Skeletal muscle satellite cell (primary cell): ENCODE measurements around the gene RNF167.
A peak's percentile ranks its signal among the peaks of the same experiment; 100 is the strongest.

ENCODE experiments used
- H3K27me3 ChIP-seq: 2 replicates; pipeline ENCODE4 v1.7.0; 2013; ENCODE audit warnings: low read length; ENCODE audit not compliant: control insufficient read depth, insufficient read depth
- H3K36me3 ChIP-seq: 2 replicates; pipeline ENCODE4 v1.7.0; 2013; ENCODE audit warnings: mild to moderate bottlenecking, control low read depth, low read length; ENCODE audit not compliant: insufficient read depth
- H3K4me1 ChIP-seq: 2 replicates; pipeline ENCODE4 v1.7.0; 2013; ENCODE audit warnings: low read length; ENCODE audit not compliant: control insufficient read depth, insufficient read depth
- H3K4me2 ChIP-seq: 2 replicates; pipeline ENCODE4 v1.7.0; 2013; ENCODE audit warnings: mild to moderate bottlenecking, low read length
- H3K4me3 ChIP-seq: 2 replicates; pipeline ENCODE4 v1.7.0; 2013; ENCODE audit warnings: low read length
- H3K9ac ChIP-seq: 2 replicates; pipeline ENCODE4 v1.7.0; 2013; ENCODE audit warnings: mild to moderate bottlenecking, low read depth, low read length, moderate library complexity
- H3K9me3 ChIP-seq: replicated peaks from 2 replicates; pipeline ENCODE4 v1.7.0; 2013; ENCODE audit warnings: mild to moderate bottlenecking, control low read depth, low read length

The RNF167 gene

GRCh38 chr17:4944163-4944553 is 4.1 kb downstream of the RNF167 start:
- H3K9me3 ChIP-seq = no peaks in the 10 kb centered on the region
- no peak overlapping the region for H3K4me3 ChIP-seq
- peaks cover 35% of the 10 kb centered on the region for H3K4me1 ChIP-seq
- peak overlapping the region; percentile 97 for H3K9ac ChIP-seq
- peaks cover 52% of the 10 kb centered on the region for H3K36me3 ChIP-seq
- H3K4me2 ChIP-seq = peak overlapping the region; percentile 92
- no peaks in the 10 kb centered on the region for H3K27me3 ChIP-seq

DNA sequence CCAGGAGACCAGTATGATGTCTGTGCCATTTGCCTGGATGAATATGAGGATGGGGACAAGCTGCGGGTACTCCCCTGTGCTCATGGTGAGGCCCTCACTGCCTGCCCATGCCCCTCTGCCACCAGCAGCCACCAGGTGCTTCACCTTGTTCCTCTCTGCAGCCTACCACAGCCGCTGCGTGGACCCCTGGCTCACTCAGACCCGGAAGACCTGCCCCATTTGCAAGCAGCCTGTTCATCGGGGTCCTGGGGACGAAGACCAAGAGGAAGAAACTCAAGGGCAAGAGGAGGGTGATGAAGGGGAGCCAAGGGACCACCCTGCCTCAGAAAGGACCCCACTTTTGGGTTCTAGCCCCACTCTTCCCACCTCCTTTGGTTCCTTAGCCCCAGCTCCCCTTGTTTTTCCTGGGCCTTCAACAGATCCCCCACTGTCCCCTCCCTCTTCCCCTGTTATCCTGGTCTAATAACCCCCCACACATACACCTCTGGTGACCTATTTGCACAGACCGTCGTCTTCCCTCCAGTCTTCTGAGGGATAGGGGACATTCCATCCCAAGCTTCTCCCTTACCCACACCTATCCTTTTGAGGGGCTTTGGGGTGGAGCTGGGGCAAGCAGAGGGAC is 4.6 kb downstream of the RNF167 start:
- peak overlapping the region; percentile 97 for H3K9ac ChIP-seq
- H3K36me3 ChIP-seq = peaks cover 52% of the 10 kb centered on the region
- H3K4me1 ChIP-seq = peaks cover 34% of the 10 kb centered on the region
- H3K9me3 ChIP-seq = no peaks in the 10 kb centered on the region
- H3K27me3 ChIP-seq = no peaks in the 10 kb centered on the region
- peak overlapping the region; percentile 55 for H3K4me3 ChIP-seq
- H3K4me2 ChIP-seq = peak overlapping the region; percentile 92

DNA sequence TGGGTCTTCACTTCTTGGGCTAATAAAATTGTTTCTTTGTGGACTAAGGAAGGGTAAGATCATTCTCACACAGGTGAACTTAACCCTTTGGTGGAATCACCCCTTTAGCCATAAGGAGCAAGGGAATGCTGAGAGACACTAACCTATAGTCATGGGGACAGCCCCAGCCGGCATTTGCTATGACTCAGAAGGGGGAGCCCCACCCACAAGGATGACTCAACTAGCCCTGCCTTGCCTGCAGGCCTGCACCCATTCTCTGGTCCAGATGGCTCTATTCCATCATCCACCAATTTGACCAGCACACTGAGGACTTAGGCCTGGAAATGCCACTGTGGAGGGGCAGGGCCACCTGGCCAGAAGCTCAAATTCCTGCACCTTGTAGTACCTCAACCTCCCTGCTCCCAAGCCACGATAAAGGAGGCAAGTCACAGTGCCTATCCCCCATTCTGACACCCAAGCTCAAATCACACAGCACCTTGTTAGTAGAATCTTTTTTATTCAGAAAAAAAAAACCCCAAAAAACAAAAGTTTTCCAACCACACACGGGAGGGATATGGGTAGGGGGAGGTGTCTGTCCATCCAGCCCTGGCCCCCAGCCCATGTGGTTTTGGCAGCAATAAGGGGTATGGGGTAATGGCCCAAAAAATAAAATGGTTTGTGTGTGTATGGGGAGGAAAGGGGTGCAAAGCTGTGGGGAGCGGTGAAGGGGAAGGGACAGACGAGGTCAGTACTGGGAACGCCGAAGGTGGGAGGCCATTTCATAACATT is 5.3 kb downstream of the RNF167 start:
- Histone ChIP-seq H3K27me3 (no peaks in the 10 kb centered on the region), H3K36me3 (peaks cover 52% of the 10 kb centered on the region), H3K4me2 (peak overlapping the region; percentile 92), H3K4me1 (peaks cover 38% of the 10 kb centered on the region), H3K9me3 (no peaks in the 10 kb centered on the region), H3K9ac (peak overlapping the region; percentile 97), H3K4me3 (peak overlapping the region; percentile 99)

GRCh38 chr17:4945944-4946280 is 5.8 kb downstream of the RNF167 start:
- Histone ChIP-seq H3K27me3 (no peaks in the 10 kb centered on the region), H3K9ac (peak overlapping the region; percentile 97), H3K36me3 (peaks cover 52% of the 10 kb centered on the region), H3K4me3 (peak overlapping the region; percentile 99), H3K9me3 (no peaks in the 10 kb centered on the region), H3K4me2 (peak overlapping the region; percentile 92), H3K4me1 (peaks cover 43% of the 10 kb centered on the region)

- Histone ChIP-seq H3K36me3 (peaks cover 52% of the 10 kb centered on the region), H3K9ac (peak overlapping the region; percentile 97), H3K4me2 (peak overlapping the region; percentile 92), H3K27me3 (no peaks in the 10 kb centered on the region), H3K4me1 (peaks cover 43% of the 10 kb centered on the region), H3K4me3 (peak overlapping the region; percentile 99), H3K9me3 (no peaks in the 10 kb centered on the region)
Measured at GRCh38 chr17:4946312-4946976, 6.4 kb downstream of the RNF167 start.

- Histone ChIP-seq H3K4me1 (peaks cover 45% of the 10 kb centered on the region), H3K36me3 (peaks cover 52% of the 10 kb centered on the region), H3K9ac (peak overlapping the region; percentile 97)
Measured at GRCh38 chr17:4947010-4947410, 6.9 kb downstream of the RNF167 start.

GRCh38 chr17:4947411-4948165 is 7.5 kb downstream of the RNF167 start:
- H3K9me3 ChIP-seq = no peaks in the 10 kb centered on the region
- H3K27me3 ChIP-seq = no peaks in the 10 kb centered on the region
- H3K36me3 ChIP-seq = peaks cover 48% of the 10 kb centered on the region
- H3K4me3 ChIP-seq = peak overlapping the region; percentile 99
- peak overlapping the region; percentile 97 for H3K9ac ChIP-seq
- H3K4me2 ChIP-seq = peak overlapping the region; percentile 92
- peaks cover 47% of the 10 kb centered on the region for H3K4me1 ChIP-seq

More at GRCh38 chr17:4947010-4947410, 6.9 kb downstream of the RNF167 start:
- Histone ChIP-seq H3K9me3 (no peaks in the 10 kb centered on the region), H3K27me3 (no peaks in the 10 kb centered on the region), H3K4me2 (peak overlapping the region; percentile 92), H3K4me3 (peak overlapping the region; percentile 99)

DNA sequence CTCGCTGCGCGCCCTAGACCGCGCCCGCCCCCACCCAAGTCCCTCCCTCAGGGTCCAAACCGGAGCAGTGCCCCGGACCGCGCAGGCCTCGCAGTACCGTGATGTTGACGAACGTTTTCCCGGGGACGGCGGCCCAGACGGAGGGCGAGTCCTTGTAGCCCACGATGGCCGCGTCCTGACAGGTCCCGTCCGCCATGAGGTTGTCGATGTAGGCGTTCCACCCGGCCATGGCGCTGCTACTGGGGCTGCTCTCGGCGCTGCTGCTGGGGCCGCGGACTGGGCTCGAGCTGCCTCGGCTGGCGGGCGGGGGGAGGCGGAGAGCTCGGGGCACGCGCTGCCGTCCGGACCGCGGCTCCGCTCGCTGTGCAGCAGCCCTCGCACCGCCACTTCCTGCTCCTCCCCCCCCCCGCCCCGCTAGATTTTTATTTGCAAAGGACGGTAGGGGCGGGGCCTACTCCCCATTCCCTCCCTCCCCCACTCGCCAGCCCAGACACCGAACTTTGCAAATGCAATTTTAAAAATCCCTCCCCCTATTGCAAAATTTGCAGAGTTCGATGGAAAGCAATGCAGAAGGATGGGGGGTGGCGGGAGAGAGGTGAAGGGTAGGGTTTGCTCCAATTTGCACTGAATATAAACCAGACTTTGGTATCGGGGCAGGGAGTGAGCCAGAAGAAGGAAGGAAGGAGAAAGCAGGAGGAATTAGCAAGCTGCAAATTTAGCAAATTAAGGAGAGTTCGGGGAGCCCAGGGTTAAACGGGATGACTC is 8.3 kb downstream of the RNF167 start, which contains the start of gene PFN1:
Gene PFN1, minus strand, starts transcription at position 365 of the 765 bp plus-strand sequence. Its CDS starts 136 bp downstream, at position 229.
- no peaks in the 10 kb centered on the region for H3K27me3 ChIP-seq
- peaks cover 49% of the 10 kb centered on the region for H3K4me1 ChIP-seq
- H3K9me3 ChIP-seq = no peaks in the 10 kb centered on the region
- H3K4me3 ChIP-seq = peak within 1 kb of the TSS; percentile 99
- H3K36me3 ChIP-seq = peaks cover 40% of the 10 kb centered on the region
- peak within 1 kb of the TSS; percentile 97 for H3K9ac ChIP-seq
- peak within 1 kb of the TSS; percentile 92 for H3K4me2 ChIP-seq

DNA sequence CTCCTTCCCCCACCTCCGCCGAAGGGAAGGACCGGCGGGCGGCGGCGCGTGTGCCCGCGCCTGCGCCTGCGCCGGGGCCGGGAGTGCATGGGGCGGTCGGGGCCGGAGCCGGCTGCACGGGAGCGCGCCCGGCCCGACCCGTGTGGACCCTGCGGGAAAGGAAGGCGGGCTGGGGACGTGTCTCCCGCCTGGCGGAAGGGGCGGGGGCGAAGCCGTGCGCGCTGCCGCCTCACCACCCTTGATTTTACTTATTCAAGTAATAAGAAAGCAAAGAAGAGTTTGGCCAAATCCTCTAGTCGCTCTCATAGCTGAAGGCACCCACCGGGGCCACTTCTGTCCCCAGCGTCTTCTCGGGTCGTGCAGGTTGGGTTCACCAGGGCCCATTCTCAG is 8.9 kb downstream of the RNF167 start:
- Histone ChIP-seq H3K4me3 (peak overlapping the region; percentile 99), H3K9ac (peak overlapping the region; percentile 72), H3K4me1 (peaks cover 53% of the 10 kb centered on the region), H3K36me3 (peaks cover 34% of the 10 kb centered on the region), H3K9me3 (no peaks in the 10 kb centered on the region), H3K27me3 (no peaks in the 10 kb centered on the region), H3K4me2 (peak overlapping the region; percentile 86)

- Histone ChIP-seq H3K27me3 (no peaks in the 10 kb centered on the region), H3K4me1 (peaks cover 53% of the 10 kb centered on the region), H3K9ac (peak overlapping the region; percentile 72), H3K4me2 (peak overlapping the region; percentile 86), H3K4me3 (peak overlapping the region; percentile 99), H3K9me3 (no peaks in the 10 kb centered on the region), H3K36me3 (peaks cover 29% of the 10 kb centered on the region)
Measured at GRCh38 chr17:4949321-4950074, 9.4 kb downstream of the RNF167 start.
